ENCODE measurements around the gene TET1.
"Not testable (repeated sequence)": the region's sequence is repeated elsewhere in the genome, so short reads cannot be mapped to it uniquely, and the experiment has no call there.

TET1 gene

GRCh38 chr10:68617691-68618090 lies 57.6 kb downstream of the TET1 start:
- not testable (repeated sequence) for DNase-seq

GRCh38 chr10:68618234-68618633 lies 58.1 kb downstream of the TET1 start:
- no peak for DNase-seq

- DNase-seq: no peak
Measured at GRCh38 chr10:68619595-68619994, 59.5 kb downstream of the TET1 start.

GRCh38 chr10:68625316-68625921 lies 65.3 kb downstream of the TET1 start:
- DNase-seq: no peak

DNA sequence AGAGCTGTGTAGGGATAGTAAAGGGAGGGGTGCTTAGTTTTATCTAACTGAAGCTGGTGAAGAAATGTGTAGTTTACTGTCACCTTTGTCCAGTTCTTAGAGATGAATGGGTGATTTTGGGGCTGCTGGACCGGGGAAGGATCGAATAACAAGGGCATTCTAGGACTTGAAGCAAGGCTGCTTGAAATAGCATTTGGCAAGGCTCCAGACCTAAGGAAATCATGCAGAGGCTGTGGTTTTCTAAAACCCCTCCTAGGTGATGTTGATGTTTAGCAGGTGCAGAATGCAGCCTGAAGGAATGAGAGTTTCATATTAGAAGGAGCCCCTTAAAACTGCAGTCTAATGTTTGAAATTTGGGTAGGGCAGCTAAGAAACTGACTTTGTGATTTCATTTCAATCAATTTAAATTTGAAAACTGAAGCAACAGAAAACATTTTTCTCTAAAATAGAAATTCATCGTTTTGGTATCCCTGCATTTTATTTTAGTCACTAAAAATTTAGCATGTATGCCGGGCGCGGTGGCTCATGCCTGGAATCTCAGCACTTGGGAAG lies 68.5 kb downstream of the TET1 start:
- DNase-seq: no peak

DNA sequence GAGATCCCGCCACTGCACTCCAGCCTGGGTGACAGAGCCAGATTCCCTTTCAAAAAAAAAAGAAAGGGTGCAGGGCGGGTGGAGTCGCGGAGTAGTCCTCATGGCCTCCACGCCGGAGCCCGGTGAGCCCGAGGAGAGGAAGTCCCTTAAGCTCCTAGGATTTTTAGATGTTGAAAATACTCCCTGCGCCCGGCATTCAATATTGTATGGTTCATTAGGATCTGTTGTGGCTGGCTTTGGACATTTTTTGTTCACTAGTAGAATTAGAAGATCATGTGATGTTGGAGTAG lies 72.1 kb downstream of the TET1 start:
- not testable (repeated sequence) for DNase-seq

GRCh38 chr10:68633281-68633680 lies 73.1 kb downstream of the TET1 start:
- no peak for DNase-seq

DNA sequence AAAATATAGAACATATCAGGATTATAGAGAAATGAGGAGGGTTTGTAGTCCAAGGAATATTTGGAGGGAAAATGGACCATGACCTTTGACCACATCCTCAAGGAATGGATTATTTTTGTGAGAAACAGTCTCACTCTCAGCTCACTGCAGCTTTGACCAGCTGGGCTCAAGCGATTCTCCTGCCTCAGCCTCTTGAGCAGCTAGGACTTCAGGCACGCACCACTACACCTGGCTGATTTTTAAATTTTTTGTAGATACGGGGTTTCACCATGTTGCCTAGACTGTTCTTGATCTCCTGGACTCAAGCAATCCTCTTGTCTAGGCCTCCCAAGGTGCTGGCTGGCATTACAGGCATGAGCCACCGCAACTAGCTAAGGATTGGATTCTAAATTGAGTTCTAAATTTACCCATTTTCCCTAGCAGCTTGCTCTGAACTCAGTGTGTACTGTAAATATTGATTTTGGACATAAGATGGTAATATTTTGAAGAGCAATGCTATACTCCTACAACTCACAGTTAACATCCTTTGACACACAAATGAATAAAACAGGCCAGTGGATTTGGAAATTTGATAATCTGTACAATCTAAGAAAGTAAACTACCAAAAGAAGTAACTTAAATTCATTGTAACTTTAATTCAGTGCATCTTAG lies 73.8 kb downstream of the TET1 start:
- DNase-seq: no peak

- no peak for DNase-seq
Measured at GRCh38 chr10:68636335-68636734, 76.2 kb downstream of the TET1 start.

DNA sequence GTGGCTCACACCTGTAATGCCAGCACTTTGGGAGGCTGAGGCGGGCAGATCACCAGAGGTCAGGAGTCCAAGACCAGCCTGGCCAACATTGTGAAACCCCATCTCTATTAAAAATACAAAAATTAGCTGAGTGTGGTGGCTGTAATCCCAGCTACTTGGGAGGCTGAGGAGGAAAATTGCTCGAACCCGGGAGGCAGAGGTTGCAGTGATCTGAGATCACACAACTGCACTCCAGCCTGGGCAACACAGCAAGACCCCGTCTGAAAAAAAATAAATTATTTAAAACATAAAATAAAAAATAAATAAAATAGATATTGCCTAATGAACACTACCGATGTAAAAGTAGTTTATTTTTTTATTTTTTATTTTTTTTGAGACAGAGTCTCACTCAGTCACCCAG lies 83.4 kb downstream of the TET1 start:
- DNase-seq: not testable (repeated sequence)

DNA sequence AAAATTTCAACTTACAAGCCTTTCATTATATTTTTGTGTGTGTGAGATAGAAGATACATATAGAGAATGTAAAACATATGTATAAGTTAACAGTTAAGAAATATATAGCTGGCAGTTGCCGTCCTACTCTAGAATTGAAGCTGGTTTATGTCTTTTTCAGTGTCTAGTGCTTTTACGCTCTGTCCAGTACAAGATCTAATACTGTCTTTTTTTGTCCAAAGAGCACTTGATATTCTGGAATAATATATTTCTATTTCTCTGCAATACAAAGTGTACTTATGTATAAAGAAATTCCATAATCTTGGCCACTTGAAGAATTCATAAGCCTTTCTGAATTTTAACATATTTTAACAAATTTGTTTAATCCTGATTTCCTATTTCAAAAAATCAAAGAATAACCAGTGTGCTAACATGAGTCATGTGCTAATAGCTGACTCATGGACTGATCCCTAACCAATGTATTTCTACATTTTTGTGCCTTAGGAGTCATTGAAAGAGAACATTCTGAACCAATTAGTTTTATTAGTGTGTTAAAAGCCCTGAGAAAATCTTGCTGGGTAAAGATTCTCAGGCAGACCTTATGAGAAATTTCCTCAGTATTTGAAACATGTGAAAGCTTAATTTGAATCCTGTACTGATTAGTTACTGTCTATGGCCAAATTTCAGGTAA lies 87.7 kb downstream of the TET1 start:
- DNase-seq: no peak

GRCh38 chr10:68655620-68656126 lies 95.5 kb downstream of the TET1 start:
- no peak for DNase-seq

DNA sequence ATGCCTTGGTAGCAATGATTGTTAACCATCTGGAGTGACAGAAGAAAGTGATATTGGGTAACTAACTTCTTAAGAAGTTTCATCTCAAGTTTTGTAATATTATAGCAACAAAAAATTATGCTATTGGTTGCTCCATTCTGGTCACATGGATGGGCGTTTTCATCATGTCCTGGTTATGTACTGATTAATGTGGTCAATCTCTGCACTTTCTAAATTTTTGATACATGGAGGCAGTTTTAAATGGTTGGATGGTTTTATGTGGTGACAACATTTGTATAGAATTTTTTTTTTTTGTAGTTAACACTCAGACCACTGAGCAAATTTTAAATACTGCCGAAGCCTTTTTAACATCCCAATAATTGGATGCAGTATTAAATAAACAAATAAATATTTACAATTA lies 105.7 kb downstream of the TET1 start:
- DNase-seq: no peak

DNA sequence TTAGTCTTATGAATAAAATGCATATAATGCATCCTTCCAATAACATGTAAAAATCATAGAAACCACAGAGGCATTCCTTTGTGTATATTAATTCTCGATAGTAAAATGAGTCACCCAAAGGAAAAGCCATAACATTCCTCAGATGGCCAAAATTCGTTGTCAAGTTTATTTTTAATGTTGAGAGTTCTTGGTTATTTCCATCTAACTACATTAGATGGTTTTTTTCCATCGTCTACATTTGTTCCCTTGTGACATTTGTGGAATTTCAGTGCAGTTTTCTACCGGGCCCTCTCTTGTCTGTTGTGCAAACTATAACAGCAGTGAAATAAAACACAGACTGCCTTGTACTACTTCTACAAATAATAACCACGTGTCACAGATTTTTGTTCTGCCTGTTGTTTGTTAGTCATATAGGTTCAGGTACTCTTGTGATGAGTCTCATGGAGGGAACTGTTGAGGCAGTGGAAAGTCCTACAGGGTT lies 106.2 kb downstream of the TET1 start:
- DNase-seq: no peak

DNA sequence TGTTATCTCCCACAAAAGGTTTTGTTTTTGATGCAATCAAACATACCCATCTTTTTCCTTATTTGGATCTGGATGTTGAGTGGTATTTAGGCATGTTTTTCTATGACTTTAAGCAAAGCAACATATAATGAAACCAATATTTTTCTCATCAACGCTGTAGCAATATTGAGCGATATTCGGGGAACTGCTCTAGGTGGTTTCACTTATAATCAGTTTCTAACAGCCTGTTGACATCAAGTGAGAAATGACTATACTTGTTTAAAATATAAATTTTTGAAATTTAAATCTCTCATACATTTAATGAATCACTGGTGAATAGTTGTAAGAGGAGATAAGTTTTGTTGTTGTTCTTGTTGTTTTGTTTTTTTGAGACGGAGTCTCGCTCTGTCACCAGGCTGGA lies 108.1 kb downstream of the TET1 start:
- DNase-seq: no peak

DNA sequence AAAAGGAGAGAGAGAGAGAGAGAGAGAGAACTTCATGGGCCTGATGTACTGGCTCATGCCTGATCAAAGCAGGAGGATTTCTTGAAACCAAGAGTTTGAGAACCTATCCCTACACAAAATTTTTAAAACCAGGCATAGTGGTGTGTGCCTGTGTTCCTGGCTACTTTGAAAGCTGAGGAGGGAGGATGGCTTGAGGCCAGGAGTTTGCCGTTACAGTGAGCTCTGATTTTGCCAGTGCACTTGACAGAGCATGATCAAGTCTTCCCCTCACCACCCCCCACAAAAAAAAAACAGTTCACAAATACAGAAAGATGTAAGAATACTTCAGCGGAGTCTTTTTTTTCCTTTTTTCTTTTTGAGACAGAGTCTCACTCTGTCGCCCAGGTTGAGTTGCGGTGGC lies 108.8 kb downstream of the TET1 start:
- no peak for DNase-seq

DNA sequence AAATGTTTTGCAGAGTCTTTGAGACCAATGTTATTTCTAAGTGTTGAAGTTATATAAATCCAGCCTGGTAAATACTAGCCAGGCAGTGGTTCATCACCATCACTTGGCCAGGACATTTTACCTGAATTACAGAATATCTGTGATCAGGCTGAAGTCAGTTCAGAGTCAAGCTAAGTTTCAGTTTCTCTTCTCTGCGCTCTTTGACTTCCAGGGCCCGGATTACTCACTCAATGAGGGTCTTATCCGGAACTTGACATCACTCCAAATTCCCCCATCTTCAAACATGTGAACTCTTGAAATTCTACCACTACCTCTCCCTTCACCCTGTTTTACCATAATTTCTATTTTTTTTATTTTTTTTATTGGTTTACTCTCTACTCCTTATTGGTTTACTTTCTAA lies 124.3 kb downstream of the TET1 start:
- no peak for DNase-seq

DNA sequence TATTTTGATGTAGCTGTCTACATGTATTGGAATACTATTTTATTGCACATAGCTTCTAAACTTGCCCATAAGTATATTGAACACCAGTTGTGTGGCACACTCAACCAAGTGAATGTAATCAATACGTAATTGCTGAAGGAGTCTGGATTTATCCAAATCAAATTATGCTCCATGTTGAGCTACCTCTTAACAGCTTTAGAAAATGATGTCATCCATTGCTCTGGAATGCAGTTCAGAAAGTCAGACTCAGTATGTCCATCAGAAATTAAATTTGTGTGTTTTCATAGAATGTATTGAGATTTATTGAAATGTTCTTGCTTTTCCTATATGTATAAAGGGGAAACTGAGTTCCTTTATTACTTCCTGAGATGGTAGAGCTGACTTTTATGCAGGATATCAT lies 135.9 kb downstream of the TET1 start:
- no peak for DNase-seq

- DNase-seq: no peak
Measured at GRCh38 chr10:68697106-68697505, 137.0 kb downstream of the TET1 start.

- DNase-seq: no peak
Measured at GRCh38 chr10:68700197-68700596, 140.1 kb downstream of the TET1 start.

GRCh38 chr10:68705548-68705947 lies 145.4 kb downstream of the TET1 start:
- no peak for DNase-seq

GRCh38 chr10:68708987-68709386 lies 148.8 kb downstream of the TET1 start:
- not testable (repeated sequence) for DNase-seq

- not testable (repeated sequence) for DNase-seq
Measured at GRCh38 chr10:68713065-68713464, 152.9 kb downstream of the TET1 start.

- no peak for DNase-seq
Measured at GRCh38 chr10:68717435-68717834, 157.3 kb downstream of the TET1 start.
